ENCODE data around the gene FGFR4. TPM values are rescaled to one million over a fixed set of nuclear protein-coding genes. Genes with fewer than 3 reads are reported as not detected.

The FGFR4 gene
- total RNA-seq, 3 donors from 2014 or later = 25.3 to 60.3 (median 28.9) TPM

GRCh38 chr5:177142098-177142611 is 55.4 kb downstream of the FGFR4 start:
- DNase-seq = no peak
- intact Hi-C loops (cut with DNase I, micrococcal nuclease) = no loop called here
- no peak overlapping the region for H3K4me3 ChIP-seq
- peaks cover 11% of the 10 kb centered on the region for H3K4me1 ChIP-seq (ENCODE audit: low read depth)
- ATAC-seq = no peak
- no peaks in the 10 kb centered on the region for H3K9me3 ChIP-seq
- H3K36me3 ChIP-seq (ENCODE audit: low read depth) = no peaks in the 10 kb centered on the region
- TF ChIP-seq CTCF (IDR thresholded peaks at IDR 0.05) = no peak

- H3K36me3 ChIP-seq (ENCODE audit: low read depth) = no peaks in the 10 kb centered on the region
Observed at GRCh38 chr5:177142778-177143177, 56.1 kb downstream of the FGFR4 start.

GRCh38 chr5:177146891-177147638 is 60.4 kb downstream of the FGFR4 start:
- Histone ChIP-seq H3K36me3 (ENCODE audit: low read depth) (no peaks in the 10 kb centered on the region), H3K4me3 (no peak overlapping the region), H3K4me1 (ENCODE audit: low read depth) (no peaks in the 10 kb centered on the region), H3K9me3 (no peaks in the 10 kb centered on the region)
- DNase-seq (no peak), ATAC-seq (no peak)
- intact Hi-C loops (cut with DNase I, micrococcal nuclease) = no loop called here
- TF ChIP-seq CTCF (IDR thresholded peaks at IDR 0.05) = no peak

More at GRCh38 chr5:177142778-177143177, 56.1 kb downstream of the FGFR4 start:
- Histone ChIP-seq H3K4me1 (ENCODE audit: low read depth) (peaks cover 7% of the 10 kb centered on the region), H3K4me3 (no peak overlapping the region), H3K9me3 (no peaks in the 10 kb centered on the region)
- no peak for ATAC-seq
- intact Hi-C loops (cut with DNase I, micrococcal nuclease) = no loop called here
- no peak for DNase-seq
- no peak for TF ChIP-seq CTCF (IDR thresholded peaks at IDR 0.05)

Other genes starting within 250 kb of the FGFR4 start
- gene HK3, start 187.6 kb upstream of the FGFR4 start, total RNA-seq = 10 to 100 TPM in 1 of 3 donors, 1 to 10 TPM in 2; 2.4 to 12.8 (median 7.7) TPM
- 10 to 100 TPM; 30.7 to 57.8 (median 33.3) TPM for gene UIMC1, start 80.1 kb upstream of the FGFR4 start, total RNA-seq
- gene ZNF346, start 64.2 kb upstream of the FGFR4 start, total RNA-seq = 10 to 100 TPM; 15.7 to 17.9 (median 16.7) TPM
- gene NSD1, start 46.9 kb downstream of the FGFR4 start, total RNA-seq = 100 to 1,000 TPM in 1 of 3 donors, 10 to 100 TPM in 2; 59.3 to 103 (median 69.7) TPM
- 10 to 100 TPM; 23.4 to 33.1 (median 29.5) TPM for gene RAB24, start 216.8 kb downstream of the FGFR4 start, total RNA-seq
- gene PRELID1, start 216.9 kb downstream of the FGFR4 start, total RNA-seq = 100 to 1,000 TPM; 149 to 277 (median 171) TPM
- gene MXD3, start 225.0 kb downstream of the FGFR4 start, total RNA-seq = 10 to 100 TPM; 10.3 to 19.4 (median 10.9) TPM

Measured in mucosa of descending colon (tissue), 3 donors.